MG63 (cell line): ENCODE data around the gene IKZF5. TPM values are rescaled to one million over a fixed set of nuclear protein-coding genes. Genes with fewer than 3 reads are reported as not detected.

Experiments
- DNase-seq: peaks from one replicate; pipeline ENCODE4 v3.0.0-alpha.2; 2020
- H3K27me3 ChIP-seq: fragments of 250-450 bp; sonication (Bioruptor Pico); 2 replicates; pipeline ENCODE4 v1.5.1; 2020; ENCODE audit warnings: mild to moderate bottlenecking, moderate library complexity
- H3K36me3 ChIP-seq: fragments of 250-450 bp; sonication (Bioruptor Pico); 2 replicates; pipeline ENCODE4 v1.5.1; 2020; ENCODE audit warnings: mild to moderate bottlenecking, moderate library complexity
- H3K4me3 ChIP-seq: fragments of 250-450 bp; sonication (Bioruptor Pico); 2 replicates; pipeline ENCODE4 v1.5.1; 2020; ENCODE audit warnings: mild to moderate bottlenecking, moderate library complexity
- H3K9me3 ChIP-seq: fragments of 250-450 bp; sonication (Bioruptor Pico); 2 replicates; pipeline ENCODE4 v1.5.1; 2020; ENCODE audit warnings: mild to moderate bottlenecking, moderate library complexity
- total RNA-seq: library from RNA; depleted of rRNA; stranded (reverse); fragments of >200 nt; shearing (Covaris generic); gene quantifications from 2 replicates; pipeline ENCODE4 v1.2.3, GENCODE V29; 2014; ENCODE audit warnings: low replicate concordance

Gene IKZF5
- total RNA-seq, 1 experiment from 2014 or later: 0.53 TPM

DNA sequence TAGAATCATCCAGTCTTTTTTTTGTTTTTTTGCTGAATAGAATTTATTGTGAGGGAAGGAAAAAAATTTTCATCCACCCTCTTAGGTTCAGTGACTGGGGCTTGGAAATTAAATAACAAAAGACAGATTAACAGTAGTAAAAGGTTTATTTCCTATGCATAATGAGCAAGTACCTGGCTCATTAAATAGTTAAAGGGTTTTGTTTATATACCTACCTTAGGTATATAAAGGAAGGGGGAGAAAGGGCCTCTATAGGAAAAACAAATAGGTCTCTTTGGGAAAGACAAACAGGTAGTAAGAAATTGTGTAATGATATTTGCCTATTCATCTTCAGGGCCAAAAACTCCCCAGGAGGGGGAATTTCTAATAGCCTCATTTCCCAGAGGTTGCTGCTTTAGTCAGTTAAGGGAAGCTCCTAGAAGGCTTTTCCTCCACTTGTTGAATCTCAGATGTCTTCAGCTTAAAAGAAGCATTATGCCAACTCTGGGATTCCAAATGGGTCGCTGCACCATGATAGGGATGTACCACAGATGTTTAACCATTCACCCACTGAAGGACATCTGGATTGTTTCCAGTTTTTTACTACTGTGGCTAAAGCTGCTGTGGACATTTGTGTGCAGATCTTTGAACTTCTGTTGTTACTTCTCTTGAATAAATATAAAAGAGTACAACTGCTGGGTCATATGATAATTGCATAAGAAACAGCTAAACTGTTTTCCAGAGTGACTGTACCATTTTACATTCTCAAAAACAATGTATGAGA is 11.5 kb upstream of the IKZF5 start:
- no peaks in the 10 kb centered on the region for H3K27me3 ChIP-seq
- H3K36me3 ChIP-seq: no peaks in the 10 kb centered on the region
- DNase-seq: no peak
- H3K4me3 ChIP-seq: no peak overlapping the region
- no peaks in the 10 kb centered on the region for H3K9me3 ChIP-seq

DNA sequence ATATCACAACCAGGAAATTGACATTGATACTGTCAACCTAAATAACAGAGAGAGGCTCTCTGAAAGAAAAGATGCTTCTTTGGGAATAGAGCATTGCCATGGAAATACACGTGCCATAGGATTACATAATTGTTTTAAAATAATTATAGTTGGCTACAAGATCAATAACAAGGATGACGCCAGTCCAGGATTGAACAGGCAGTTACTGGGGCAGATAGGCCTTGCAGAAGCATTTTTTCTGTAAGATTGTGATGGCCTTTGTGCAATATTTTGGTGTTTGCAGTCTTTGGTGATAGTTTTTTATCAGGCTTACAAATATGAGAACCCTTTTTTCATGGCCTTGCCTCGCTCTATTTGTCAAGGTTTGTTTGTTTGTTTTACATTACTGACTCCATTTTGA is 10.7 kb upstream of the IKZF5 start:
- DNase-seq: no peak
- no peak overlapping the region for H3K4me3 ChIP-seq
- H3K27me3 ChIP-seq: no peaks in the 10 kb centered on the region
- H3K9me3 ChIP-seq: no peaks in the 10 kb centered on the region
- H3K36me3 ChIP-seq: no peaks in the 10 kb centered on the region

DNA sequence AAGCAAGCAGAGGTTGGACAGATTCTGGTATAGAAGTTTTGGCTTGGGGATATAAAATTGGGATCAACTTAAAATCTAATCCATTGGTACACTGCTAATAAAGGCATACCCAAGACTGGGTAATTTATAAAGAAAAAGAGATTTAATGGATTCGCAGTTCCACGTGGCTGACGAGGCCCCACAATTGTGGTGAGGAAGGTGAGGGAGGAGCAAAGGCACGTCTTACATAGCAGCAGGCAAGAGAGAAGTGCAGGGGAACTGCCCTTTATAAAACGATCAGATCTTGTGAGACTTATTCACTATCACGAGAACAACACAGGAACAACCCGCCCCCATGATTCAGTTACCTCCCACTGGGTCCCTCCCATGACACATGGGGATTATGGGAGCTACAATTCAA is 9.9 kb upstream of the IKZF5 start:
- H3K36me3 ChIP-seq: no peaks in the 10 kb centered on the region
- no peaks in the 10 kb centered on the region for H3K27me3 ChIP-seq
- H3K9me3 ChIP-seq: no peaks in the 10 kb centered on the region
- no peak for DNase-seq
- H3K4me3 ChIP-seq: no peak overlapping the region

DNA sequence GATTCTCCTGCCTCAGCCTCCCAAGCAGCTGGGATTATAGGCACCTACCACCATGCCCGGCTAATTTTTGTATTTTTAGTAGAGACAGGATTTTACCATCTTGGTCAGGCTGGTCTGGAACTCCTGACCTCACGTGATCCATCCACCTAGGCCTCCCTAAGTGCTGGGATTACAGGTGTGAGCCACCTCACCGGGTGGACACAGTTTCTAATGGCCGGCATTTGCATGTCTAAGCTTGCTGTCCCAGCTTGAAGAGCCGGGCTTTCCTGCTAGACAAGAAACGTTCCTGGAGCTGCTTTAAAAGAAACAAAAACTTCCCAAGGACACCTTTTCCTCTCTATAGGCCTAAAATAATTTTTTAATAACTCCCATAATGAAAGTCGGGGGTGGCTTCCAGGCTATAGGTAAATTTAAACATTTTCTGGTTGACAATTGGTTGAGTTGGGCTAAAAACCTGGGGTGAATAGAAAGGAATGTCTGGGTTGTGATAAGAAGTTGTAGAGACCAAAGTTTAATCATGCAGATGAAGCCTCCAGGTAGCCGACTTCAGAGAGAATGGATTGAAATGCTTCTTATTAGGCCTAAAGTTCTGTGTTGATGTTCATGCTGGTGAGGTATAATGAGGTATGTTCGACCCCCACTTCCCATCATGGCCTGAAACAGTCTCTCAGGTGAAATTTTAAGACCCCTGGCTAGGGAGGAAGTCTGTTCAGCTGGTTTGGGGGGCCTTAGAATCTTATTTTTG is 9.0 kb upstream of the IKZF5 start:
- DNase-seq: no peak
- H3K27me3 ChIP-seq: no peaks in the 10 kb centered on the region
- no peak overlapping the region for H3K4me3 ChIP-seq
- no peaks in the 10 kb centered on the region for H3K36me3 ChIP-seq
- H3K9me3 ChIP-seq: no peaks in the 10 kb centered on the region

DNA sequence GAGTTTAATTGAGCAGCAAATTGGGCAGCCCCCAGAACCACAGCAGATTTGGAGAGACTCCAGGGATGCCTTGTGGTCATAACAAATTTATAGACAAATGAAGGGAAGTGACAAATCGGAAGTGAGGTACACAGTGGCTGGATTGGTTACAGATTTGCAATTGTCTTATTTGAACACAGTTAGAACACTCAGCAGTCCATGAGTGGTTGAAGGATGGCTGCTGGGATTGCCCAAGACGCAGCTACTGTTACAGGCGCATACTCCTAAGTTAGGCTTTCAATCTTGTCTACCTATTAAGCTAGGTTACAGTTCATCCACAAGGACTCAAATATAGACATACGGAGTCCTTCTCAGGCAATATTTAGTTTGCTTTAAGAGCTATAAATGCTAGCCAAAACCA is 7.6 kb upstream of the IKZF5 start:
- H3K4me3 ChIP-seq: no peak overlapping the region
- no peaks in the 10 kb centered on the region for H3K36me3 ChIP-seq
- no peaks in the 10 kb centered on the region for H3K9me3 ChIP-seq
- H3K27me3 ChIP-seq: no peaks in the 10 kb centered on the region
- DNase-seq: no peak

DNA sequence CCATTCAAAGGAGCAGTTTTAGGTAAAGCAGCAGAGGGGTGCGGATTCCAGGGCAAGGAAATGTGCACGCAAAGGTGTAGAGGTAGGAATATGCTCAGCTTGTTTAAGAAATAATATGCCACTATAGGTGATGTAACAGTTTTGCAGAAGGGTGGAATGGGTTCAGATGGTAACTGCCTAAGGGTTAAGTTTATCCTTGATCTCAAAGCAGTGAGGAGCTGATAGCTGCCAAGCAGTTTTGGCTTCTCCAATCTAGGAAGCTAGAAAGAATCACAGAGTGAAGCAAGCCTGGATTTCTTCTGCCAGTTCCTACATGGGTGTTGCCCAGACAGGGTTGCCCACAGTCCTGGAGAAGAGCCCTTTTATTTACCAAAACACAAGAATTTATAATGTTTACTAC is 6.2 kb upstream of the IKZF5 start:
- no peaks in the 10 kb centered on the region for H3K9me3 ChIP-seq
- no peaks in the 10 kb centered on the region for H3K36me3 ChIP-seq
- H3K27me3 ChIP-seq: no peaks in the 10 kb centered on the region
- DNase-seq: no peak
- no peak overlapping the region for H3K4me3 ChIP-seq

DNA sequence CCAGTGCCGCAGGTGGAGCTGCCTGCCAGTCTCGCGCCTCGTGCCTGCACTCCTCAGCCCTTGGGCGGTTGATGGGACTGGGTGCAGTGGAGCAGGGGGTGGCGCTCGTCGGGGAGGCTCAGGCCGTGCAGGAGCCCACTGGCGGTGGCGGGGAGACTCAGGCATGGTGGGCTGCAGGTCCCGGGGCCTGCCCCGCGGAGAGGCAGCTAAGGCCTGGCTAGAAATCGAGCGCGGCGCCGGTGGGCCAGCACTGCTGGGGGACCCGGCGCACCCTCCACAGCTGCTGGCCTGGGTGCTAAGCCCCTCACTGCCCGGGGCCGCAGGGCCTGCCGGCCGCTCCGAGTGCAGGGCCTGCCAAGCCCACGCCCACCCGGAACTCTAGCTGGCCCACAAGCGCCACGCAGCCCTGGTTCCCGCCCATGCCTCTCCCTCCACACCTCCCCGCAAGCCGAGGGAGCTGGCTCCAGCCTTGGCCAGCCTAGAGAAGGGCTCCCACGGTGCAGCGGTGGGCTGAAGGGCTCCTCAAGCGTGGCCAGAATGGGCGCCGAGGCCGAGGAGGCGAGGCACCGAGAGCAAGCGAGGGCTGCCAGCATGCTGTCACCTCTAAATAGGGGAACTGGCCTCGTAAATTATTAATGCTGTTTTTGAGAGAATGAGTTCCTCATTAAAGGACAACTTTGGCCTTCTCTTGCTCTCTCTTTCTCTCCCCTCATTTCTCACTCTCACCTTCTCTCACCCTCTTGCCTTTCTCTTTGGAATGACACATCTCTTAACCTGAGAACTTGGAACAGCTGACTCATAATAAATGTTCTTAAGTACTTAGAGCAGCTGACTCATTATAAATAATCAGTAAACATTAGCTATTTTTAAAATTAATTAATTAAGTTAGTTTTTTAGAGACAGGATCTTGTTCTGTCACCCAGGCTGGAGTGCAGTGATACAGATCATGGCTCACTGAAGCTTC is 5.1 kb upstream of the IKZF5 start:
- no peaks in the 10 kb centered on the region for H3K36me3 ChIP-seq
- no peaks in the 10 kb centered on the region for H3K9me3 ChIP-seq
- H3K27me3 ChIP-seq: no peaks in the 10 kb centered on the region
- DNase-seq: no peak
- no peak overlapping the region for H3K4me3 ChIP-seq

DNA sequence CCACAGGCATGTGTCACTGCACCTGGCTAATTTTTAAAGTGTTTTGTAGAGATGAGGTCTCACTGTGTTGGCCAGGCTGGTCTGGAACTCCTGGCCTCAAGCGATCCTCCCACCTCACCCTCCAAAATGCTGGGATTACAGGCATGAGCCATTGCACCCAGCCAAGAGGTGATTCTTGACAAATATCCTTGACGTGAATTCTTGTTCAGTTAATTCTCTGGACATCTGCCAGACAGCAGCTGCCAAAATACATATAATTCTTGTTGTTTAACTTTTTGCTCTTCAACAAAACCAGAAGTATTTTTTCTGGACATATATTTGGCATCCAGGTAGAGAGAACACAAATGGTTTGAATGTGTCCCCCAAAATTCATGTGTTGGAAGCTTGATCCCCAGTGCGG is 3.4 kb upstream of the IKZF5 start:
- no peak for DNase-seq
- H3K36me3 ChIP-seq: peaks cover 2% of the 10 kb centered on the region; the same call in 1 of the 2 replicates
- no peaks in the 10 kb centered on the region for H3K9me3 ChIP-seq
- no peaks in the 10 kb centered on the region for H3K27me3 ChIP-seq
- no peak overlapping the region for H3K4me3 ChIP-seq

DNA sequence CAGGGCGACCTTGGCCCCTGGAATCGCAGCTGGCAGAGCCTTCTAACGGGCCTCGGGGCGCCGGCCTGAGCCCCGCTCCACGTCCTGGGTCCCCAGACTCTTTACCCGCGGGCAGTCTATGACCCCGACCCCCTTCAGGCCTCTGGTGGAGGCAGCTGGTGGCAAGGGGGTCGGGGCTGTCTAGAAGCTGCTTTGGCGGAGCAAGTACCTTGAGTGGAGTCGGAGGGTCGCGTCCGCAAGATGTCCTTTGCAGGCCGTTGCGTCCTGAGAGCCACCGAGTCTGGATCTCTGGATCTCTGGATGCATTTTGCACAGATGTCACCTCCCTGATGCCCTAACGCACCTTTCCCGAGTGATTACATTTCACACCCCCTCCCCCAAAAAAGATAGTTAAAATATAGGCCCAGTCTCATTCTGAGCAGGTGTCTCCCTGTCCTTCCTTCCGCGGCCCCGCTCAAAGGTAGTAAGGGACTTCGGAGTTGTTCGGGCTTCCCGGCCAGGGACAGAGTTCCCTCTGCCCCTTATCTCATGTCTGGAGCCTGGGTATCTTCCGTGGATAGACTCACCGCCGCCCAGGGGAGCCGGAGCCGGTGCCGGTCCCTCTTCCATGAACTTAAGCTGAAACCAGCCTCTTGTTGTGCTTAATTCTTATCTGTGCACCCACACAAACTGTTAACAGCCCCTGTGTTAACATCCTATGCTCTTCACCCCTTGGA is 668 bp upstream of the IKZF5 start:
- H3K4me3 ChIP-seq: peak overlapping the region; percentile 98
- peaks cover 10% of the 10 kb centered on the region; the same call in 1 of the 2 replicates for H3K36me3 ChIP-seq
- DNase-seq: peak; percentile 4
- H3K27me3 ChIP-seq: no peaks in the 10 kb centered on the region
- no peaks in the 10 kb centered on the region for H3K9me3 ChIP-seq

DNA sequence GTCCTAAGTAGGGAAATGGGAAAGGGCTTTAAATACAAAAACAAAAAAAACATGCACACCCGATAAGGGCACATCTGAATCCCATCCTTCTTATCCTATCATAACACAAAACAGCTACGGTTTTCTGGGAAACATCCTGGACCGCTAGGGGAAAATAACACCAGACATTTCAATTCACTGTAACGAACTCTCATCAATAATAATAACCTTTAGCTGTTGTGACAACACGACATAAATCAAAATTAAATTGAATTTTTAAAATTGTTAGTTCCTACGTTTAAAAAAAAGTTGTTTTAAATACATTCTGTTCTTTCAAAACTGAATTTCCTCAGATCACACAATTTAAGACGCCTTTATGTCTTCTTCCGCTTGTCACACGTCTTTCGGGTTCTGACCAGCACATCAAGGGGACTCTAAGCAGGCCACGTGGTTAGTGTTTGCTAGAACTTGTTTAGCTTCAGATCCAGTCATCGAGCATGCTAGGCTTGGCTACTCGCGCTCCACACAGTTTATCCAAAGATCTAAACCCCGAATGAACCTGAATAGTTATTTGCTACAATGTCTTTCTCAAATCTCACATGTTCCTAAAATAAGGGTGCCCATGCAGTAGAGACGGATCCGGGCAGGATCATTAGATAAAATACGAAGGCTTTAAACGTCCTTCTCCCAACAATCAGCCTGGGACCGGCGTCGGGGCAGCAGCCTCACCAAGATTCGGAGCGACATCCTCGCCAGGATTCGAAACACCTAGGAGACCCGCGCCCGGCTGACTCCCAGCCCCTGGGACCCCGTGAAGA is 839 bp downstream of the IKZF5 start:
- peak; percentile 23 for DNase-seq
- H3K9me3 ChIP-seq: no peaks in the 10 kb centered on the region
- H3K36me3 ChIP-seq: peaks cover 10% of the 10 kb centered on the region
- no peaks in the 10 kb centered on the region for H3K27me3 ChIP-seq
- peak overlapping the region; percentile 98 for H3K4me3 ChIP-seq

DNA sequence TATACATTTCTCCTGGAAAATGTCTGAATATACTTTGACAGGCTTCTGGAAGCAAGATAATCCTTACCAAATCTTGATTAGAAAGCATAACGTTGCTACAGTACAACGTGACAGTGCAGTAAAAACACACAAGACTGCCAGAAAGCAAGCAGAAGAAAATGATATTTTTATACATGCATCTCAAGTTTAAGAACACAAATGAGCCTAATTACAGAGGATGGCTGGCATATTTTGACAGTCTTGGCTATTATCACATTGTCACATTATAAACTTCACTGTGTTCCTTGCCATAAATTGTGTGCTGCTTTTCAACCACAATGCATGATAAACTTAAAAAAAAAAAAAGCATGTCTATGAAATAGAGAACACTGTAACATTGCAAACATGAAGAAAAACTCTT is 4.3 kb downstream of the IKZF5 start:
- no peaks in the 10 kb centered on the region for H3K9me3 ChIP-seq
- H3K27me3 ChIP-seq: no peaks in the 10 kb centered on the region
- no peak for DNase-seq
- peaks cover 10% of the 10 kb centered on the region for H3K36me3 ChIP-seq
- no peak overlapping the region for H3K4me3 ChIP-seq

DNA sequence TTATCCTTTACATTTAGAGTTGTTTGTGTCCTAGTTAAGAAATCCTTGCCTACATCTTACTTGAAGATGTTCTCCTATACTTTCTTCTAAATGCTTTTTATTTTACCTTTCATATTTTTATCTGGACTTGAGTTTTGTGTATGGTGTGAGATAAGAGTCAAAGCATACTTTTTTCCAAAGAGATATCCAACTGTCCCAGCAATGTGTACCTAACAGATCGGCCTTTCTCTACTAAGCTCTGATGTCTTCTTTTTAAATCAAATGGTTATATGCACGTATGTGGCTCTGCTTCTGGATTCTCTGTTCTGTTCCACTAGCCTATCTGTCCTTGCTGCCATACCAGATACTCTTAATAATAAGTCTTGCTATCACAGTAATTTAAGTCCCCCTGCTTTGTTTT is 7.2 kb downstream of the IKZF5 start:
- Histone ChIP-seq H3K36me3 (peaks cover 13% of the 10 kb centered on the region), H3K27me3 (no peaks in the 10 kb centered on the region), H3K9me3 (no peaks in the 10 kb centered on the region), H3K4me3 (no peak overlapping the region)
- no peak for DNase-seq

DNA sequence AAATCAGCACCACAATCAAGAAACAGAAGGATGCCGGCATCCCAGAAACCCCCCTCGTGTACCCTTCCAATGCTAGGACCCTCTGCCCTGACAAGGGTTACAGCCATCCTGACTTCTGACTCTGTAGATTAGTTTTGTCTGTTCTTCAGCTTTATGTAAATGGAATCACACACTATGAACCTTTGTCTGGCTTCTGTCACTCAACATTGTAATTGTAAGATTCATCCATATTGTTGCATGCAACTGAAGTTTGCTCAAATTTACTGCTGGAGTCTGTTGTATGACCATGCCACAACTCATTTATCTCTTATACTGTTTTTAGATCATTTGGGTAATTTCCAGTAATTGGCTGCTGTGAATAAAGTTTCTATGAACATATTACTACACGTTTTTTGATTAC is 8.4 kb downstream of the IKZF5 start:
- Histone ChIP-seq H3K36me3 (peaks cover 6% of the 10 kb centered on the region), H3K9me3 (no peaks in the 10 kb centered on the region), H3K4me3 (no peak overlapping the region), H3K27me3 (no peaks in the 10 kb centered on the region)
- no peak for DNase-seq

DNA sequence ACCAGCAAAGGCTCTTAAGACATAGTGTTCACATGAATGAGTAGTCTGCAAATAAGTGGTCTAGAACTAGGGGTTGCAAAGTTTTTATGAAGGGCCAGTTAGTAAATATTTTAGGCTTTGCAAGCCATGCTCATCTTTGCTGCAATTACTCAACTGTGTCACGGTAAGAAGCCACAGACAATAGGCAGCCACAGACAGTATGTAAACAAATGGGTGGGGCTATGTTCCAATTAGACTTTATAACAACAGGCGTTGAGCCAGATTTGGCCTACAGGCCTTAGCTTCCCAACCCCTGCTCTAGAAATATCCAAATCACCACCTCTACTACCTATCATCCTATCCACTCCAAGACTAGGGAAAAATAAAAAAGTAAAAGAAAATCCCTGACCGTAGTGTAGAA is 9.2 kb downstream of the IKZF5 start:
- Histone ChIP-seq H3K9me3 (no peaks in the 10 kb centered on the region), H3K27me3 (no peaks in the 10 kb centered on the region), H3K36me3 (peaks cover 11% of the 10 kb centered on the region), H3K4me3 (no peak overlapping the region)
- no peak for DNase-seq

DNA sequence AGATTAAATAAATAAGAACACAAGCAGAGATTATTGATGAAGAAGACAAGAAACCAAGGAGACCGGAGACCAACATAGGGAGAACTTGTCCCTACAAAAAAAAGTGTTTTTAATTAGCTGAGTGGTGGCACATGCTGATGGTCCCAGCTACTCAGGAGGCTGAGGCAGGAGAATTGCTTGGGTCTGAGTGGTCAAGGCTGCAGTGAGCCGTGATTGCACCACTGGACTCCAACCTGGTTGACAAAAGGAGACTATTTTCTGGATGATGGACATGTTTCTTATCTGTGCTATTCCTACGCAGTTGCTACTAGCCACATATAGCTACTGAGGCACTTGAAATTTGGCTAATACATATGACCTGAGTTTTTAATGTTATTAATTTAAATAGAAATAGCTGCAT is 9.7 kb downstream of the IKZF5 start:
- Histone ChIP-seq H3K36me3 (peaks cover 12% of the 10 kb centered on the region), H3K27me3 (no peaks in the 10 kb centered on the region), H3K9me3 (no peaks in the 10 kb centered on the region), H3K4me3 (no peak overlapping the region)
- DNase-seq: no peak
